B cell (primary cell): ENCODE data around the gene C12orf54.
"Not testable (repeated sequence)": the region's sequence is repeated elsewhere in the genome, so short reads cannot be mapped to it uniquely, and the experiment has no call there.

Experiments used
- EZH2 ChIP-seq: IDR thresholded peaks from 2 replicates; pipeline ENCODE4 v1.6.1; 2012; ENCODE audit warnings: borderline replicate concordance, low read depth, mild to moderate bottlenecking, moderate library complexity, low read length; ENCODE audit not compliant: insufficient read depth, poor library complexity, severe bottlenecking
- TF ChIP-seq, protein P1 (sequence below): fragments of 200-600 bp; IDR thresholded peaks from one replicate; pipeline ENCODE4 v1.8.0; 2022; ENCODE audit warnings: antibody characterized with exemption, mild to moderate bottlenecking

DNA sequence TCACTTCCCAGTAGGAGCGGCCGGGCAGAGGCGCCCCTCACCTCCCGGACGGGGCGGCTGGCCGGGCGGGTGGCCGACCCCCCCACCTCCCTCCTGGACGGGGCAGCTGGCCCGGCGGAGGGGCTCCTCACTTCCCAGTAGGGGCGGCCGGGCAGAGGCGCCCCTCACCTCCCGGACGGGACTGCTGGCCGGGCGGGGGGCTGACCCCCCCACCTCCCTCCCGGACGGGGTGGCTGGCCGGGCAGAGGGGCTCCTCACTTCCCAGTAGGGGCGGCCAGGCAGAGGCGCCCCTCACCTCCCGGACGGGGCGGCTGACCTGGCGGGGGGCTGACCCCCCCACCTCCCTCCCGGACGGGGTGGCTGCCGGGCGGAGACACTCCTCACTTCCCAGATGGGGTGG lies 18.0 kb downstream of the C12orf54 start:
- TF ChIP-seq, protein P1, sequence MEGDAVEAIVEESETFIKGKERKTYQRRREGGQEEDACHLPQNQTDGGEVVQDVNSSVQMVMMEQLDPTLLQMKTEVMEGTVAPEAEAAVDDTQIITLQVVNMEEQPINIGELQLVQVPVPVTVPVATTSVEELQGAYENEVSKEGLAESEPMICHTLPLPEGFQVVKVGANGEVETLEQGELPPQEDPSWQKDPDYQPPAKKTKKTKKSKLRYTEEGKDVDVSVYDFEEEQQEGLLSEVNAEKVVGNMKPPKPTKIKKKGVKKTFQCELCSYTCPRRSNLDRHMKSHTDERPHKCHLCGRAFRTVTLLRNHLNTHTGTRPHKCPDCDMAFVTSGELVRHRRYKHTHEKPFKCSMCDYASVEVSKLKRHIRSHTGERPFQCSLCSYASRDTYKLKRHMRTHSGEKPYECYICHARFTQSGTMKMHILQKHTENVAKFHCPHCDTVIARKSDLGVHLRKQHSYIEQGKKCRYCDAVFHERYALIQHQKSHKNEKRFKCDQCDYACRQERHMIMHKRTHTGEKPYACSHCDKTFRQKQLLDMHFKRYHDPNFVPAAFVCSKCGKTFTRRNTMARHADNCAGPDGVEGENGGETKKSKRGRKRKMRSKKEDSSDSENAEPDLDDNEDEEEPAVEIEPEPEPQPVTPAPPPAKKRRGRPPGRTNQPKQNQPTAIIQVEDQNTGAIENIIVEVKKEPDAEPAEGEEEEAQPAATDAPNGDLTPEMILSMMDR = not testable (repeated sequence)
- TF ChIP-seq EZH2 = not testable (repeated sequence)
